Upper lobe of left lung (tissue), 4 donors: Measurements from ENCODE around the gene ZNF423.

Source experiments
- EP300 ChIP-seq, 4 donors: sonication (generic); formaldehyde crosslinking; IDR thresholded peaks; one replicate each; pipeline ENCODE4 v1.5.1; 2017; ENCODE audit warnings: antibody characterized with exemption in 4 of 4, control low read depth in 2 of 4
- POLR2A ChIP-seq, 4 donors: fragments of 450-650 bp; IDR thresholded peaks; one replicate each; pipeline ENCODE4 v1.5.1; 2016 to 2017; ENCODE audit warnings: antibody characterized with exemption in 4 of 4, mild to moderate bottlenecking in 2 of 4
- POLR2AphosphoS5 ChIP-seq, 2 donors: sonication (generic); formaldehyde crosslinking; IDR thresholded peaks; one replicate each; pipeline ENCODE4 v1.5.1; 2017; ENCODE audit warnings: antibody characterized with exemption in 2 of 2
- TF ChIP-seq, protein P1 (sequence below), 6 experiments: fragments of 450-650 bp in 4 of 6; fragments of 200-600 bp in 2 of 6; sonication (generic) in 2 of 6; IDR thresholded peaks; one replicate each; pipeline ENCODE4 v1.5.1; 2016 to 2019; ENCODE audit warnings: antibody characterized with exemption in 6 of 6

DNA sequence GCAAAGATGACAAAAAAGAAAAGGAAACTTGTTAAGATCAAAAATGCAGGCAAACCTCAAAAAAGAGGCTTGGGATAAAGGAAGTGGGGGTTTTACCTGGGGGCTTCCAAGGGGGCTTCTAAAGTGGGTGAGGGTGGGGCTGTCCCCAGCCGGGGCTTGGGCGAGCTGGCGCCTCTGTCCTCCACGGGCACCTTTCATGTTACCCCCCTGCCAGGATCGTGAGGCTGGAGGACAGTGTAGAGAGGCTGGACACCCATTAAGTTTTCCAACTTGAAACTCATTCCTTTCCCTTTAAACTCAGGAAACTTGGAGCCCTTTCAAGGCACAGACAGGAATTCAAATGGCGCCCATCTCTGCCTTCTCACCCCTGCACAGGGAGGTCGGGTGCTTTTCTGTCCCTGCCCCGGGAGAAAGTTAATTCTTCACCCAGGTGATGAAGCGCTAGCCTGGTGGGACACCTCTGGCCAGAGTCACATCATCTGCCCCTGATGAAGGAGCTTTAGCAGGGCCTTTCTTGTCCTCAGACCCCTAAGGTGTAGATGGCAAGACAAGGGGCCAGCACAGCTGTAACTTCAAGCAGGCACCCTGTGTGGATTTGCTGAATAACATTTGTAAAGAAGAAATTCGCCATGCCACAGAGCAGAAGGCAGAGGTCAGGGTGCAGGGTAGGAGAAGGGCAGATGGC lies 395.0 kb downstream of the ZNF423 start:
- no peak for TF ChIP-seq POLR2AphosphoS5 (IDR thresholded peaks at IDR 0.05)
- TF ChIP-seq, protein P1, sequence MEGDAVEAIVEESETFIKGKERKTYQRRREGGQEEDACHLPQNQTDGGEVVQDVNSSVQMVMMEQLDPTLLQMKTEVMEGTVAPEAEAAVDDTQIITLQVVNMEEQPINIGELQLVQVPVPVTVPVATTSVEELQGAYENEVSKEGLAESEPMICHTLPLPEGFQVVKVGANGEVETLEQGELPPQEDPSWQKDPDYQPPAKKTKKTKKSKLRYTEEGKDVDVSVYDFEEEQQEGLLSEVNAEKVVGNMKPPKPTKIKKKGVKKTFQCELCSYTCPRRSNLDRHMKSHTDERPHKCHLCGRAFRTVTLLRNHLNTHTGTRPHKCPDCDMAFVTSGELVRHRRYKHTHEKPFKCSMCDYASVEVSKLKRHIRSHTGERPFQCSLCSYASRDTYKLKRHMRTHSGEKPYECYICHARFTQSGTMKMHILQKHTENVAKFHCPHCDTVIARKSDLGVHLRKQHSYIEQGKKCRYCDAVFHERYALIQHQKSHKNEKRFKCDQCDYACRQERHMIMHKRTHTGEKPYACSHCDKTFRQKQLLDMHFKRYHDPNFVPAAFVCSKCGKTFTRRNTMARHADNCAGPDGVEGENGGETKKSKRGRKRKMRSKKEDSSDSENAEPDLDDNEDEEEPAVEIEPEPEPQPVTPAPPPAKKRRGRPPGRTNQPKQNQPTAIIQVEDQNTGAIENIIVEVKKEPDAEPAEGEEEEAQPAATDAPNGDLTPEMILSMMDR (IDR thresholded peaks at IDR 0.05), result no peak
- no peak for TF ChIP-seq EP300 (IDR thresholded peaks at IDR 0.05)
- no peak for TF ChIP-seq POLR2A (IDR thresholded peaks at IDR 0.05)
